DOHH2 (cell line): ENCODE measurements around the gene C1orf105.

Experiments
- H3F3A ChIP-seq: fragments of 200-600 bp; sonication (generic), shearing (Covaris generic); 2 replicates; pipeline ENCODE4 v1.6.0; 2016; ENCODE audit warnings: antibody characterized with exemption, mild to moderate bottlenecking; ENCODE audit not compliant: control insufficient read depth, insufficient read depth
- H3K27ac ChIP-seq: fragments of 200-600 bp; sonication (generic); 2 replicates; pipeline ENCODE4 v1.5.1; 2014; ENCODE audit warnings: low read depth, mild to moderate bottlenecking, low read length, moderate library complexity
- H3K27me3 ChIP-seq: fragments of 200-600 bp; sonication (generic); 2 replicates; pipeline ENCODE4 v1.6.1; 2014; ENCODE audit warnings: mild to moderate bottlenecking, low read length, mixed read lengths; ENCODE audit not compliant: control insufficient read depth
- H3K36me3 ChIP-seq: fragments of 200-600 bp; sonication (generic); 2 replicates; pipeline ENCODE4 v1.6.1; 2014; ENCODE audit warnings: mild to moderate bottlenecking, low read length, moderate library complexity, mixed read lengths; ENCODE audit not compliant: control insufficient read depth
- H3K4me1 ChIP-seq: fragments of 200-600 bp; sonication (generic); 2 replicates; pipeline ENCODE4 v1.6.1; 2014; ENCODE audit warnings: mild to moderate bottlenecking, low read length, mixed read lengths; ENCODE audit not compliant: control insufficient read depth
- H3K4me2 ChIP-seq: fragments of 200-600 bp; sonication (generic); 2 replicates; pipeline ENCODE4 v1.6.0; 2014; ENCODE audit warnings: mild to moderate bottlenecking, low read length, moderate library complexity
- H3K4me3 ChIP-seq: fragments of 200-600 bp; sonication (generic); 2 replicates; pipeline ENCODE4 v1.5.1; 2014; ENCODE audit warnings: mild to moderate bottlenecking, low read length, mixed read lengths
- H3K79me2 ChIP-seq: fragments of 200-600 bp; sonication (generic); 2 replicates; pipeline ENCODE4 v1.6.1; 2014; ENCODE audit warnings: mild to moderate bottlenecking, low read length, mixed read lengths; ENCODE audit not compliant: control insufficient read depth
- H3K9me2 ChIP-seq: fragments of 200-600 bp; sonication (generic); replicated peaks from 2 replicates; pipeline ENCODE4 v1.6.1; 2014; ENCODE audit warnings: mild to moderate bottlenecking, low read length, mixed read lengths; ENCODE audit not compliant: control insufficient read depth
- H3K9me3 ChIP-seq: fragments of 200-600 bp; sonication (generic); 2 replicates; pipeline ENCODE4 v1.6.1; 2014; ENCODE audit warnings: antibody characterized with exemption, low read length, mixed read lengths; ENCODE audit not compliant: control insufficient read depth, insufficient read depth
- H4K20me1 ChIP-seq: fragments of 200-600 bp; sonication (generic); 2 replicates; pipeline ENCODE4 v1.6.0; 2014; ENCODE audit warnings: low read depth, mild to moderate bottlenecking, antibody characterized with exemption, low read length, moderate library complexity; ENCODE audit not compliant: control insufficient read depth, insufficient read depth
- CTCF ChIP-seq: fragments of 200-600 bp; sonication (generic); IDR thresholded peaks from one replicate; pipeline ENCODE4 v1.5.1; 2014; ENCODE audit warnings: antibody characterized with exemption, mild to moderate bottlenecking, low read depth, low read length; ENCODE audit not compliant: poor library complexity, severe bottlenecking
- EZH2phosphoT487 ChIP-seq: fragments of 200-600 bp; sonication (generic); IDR thresholded peaks from 2 replicates; pipeline ENCODE4 v1.6.1; 2017; ENCODE audit warnings: borderline replicate concordance, mild to moderate bottlenecking, antibody characterized with exemption, low read length, moderate library complexity, mixed read lengths

C1orf105 gene

GRCh38 chr1:172391976-172392375 lies 28.5 kb upstream of the C1orf105 start:
- H4K20me1 ChIP-seq = no peaks in the 10 kb centered on the region
- no peak overlapping the region for H3K4me2 ChIP-seq
- H3K4me1 ChIP-seq = peaks cover 40% of the 10 kb centered on the region
- no peak overlapping the region for H3K27ac ChIP-seq
- H3K36me3 ChIP-seq = no peaks in the 10 kb centered on the region
- no peak overlapping the region for H3K4me3 ChIP-seq
- TF ChIP-seq EZH2phosphoT487 (no peak), CTCF (no peak)
- H3K79me2 ChIP-seq = no peaks in the 10 kb centered on the region
- H3F3A ChIP-seq = no peaks in the 10 kb centered on the region
- no peaks in the 10 kb centered on the region for H3K27me3 ChIP-seq
- no peaks in the 10 kb centered on the region for H3K9me2 ChIP-seq
- H3K9me3 ChIP-seq = no peaks in the 10 kb centered on the region

GRCh38 chr1:172393354-172393753 lies 27.1 kb upstream of the C1orf105 start:
- no peaks in the 10 kb centered on the region for H3K79me2 ChIP-seq
- no peaks in the 10 kb centered on the region for H3K27me3 ChIP-seq
- H3K9me3 ChIP-seq = no peaks in the 10 kb centered on the region
- peaks cover 40% of the 10 kb centered on the region for H3K4me1 ChIP-seq
- TF ChIP-seq EZH2phosphoT487 (no peak), CTCF (no peak)
- H3K4me3 ChIP-seq = peak overlapping the region; percentile 39
- no peaks in the 10 kb centered on the region for H3F3A ChIP-seq
- no peaks in the 10 kb centered on the region for H3K36me3 ChIP-seq
- no peaks in the 10 kb centered on the region for H3K9me2 ChIP-seq
- peak overlapping the region; percentile 48 for H3K4me2 ChIP-seq
- H3K27ac ChIP-seq = no peak overlapping the region
- no peaks in the 10 kb centered on the region for H4K20me1 ChIP-seq

GRCh38 chr1:172394141-172394751 lies 26.2 kb upstream of the C1orf105 start:
- H3K9me2 ChIP-seq = no peaks in the 10 kb centered on the region
- peaks cover 44% of the 10 kb centered on the region for H3K4me1 ChIP-seq
- H3K36me3 ChIP-seq = no peaks in the 10 kb centered on the region
- no peaks in the 10 kb centered on the region for H3K27me3 ChIP-seq
- TF ChIP-seq EZH2phosphoT487 = no peak
- no peak for TF ChIP-seq CTCF
- H3K79me2 ChIP-seq = no peaks in the 10 kb centered on the region
- no peak overlapping the region for H3K4me3 ChIP-seq
- H3F3A ChIP-seq = no peaks in the 10 kb centered on the region
- no peak overlapping the region for H3K27ac ChIP-seq
- no peaks in the 10 kb centered on the region for H3K9me3 ChIP-seq
- H4K20me1 ChIP-seq = no peaks in the 10 kb centered on the region
- H3K4me2 ChIP-seq = peak overlapping the region; percentile 48
